Medulla oblongata (tissue), 1 donor: Measurements from ENCODE around the gene ZBTB46.

Source experiments
- DNase-seq: peaks from one replicate; pipeline ENCODE4 v3.0.0-alpha.2; 2015; ENCODE audit errors: extremely low spot score

Gene ZBTB46

GRCh38 chr20:63746751-63747315, 84.2 kb downstream of the ZBTB46 start:
- no peak for DNase-seq

- no peak for DNase-seq
Observed at GRCh38 chr20:63745961-63746731, 84.9 kb downstream of the ZBTB46 start.

GRCh38 chr20:63745424-63745805, 85.6 kb downstream of the ZBTB46 start:
- DNase-seq = no peak

GRCh38 chr20:63744574-63745423, 86.3 kb downstream of the ZBTB46 start:
- no peak for DNase-seq

GRCh38 chr20:63744158-63744557, 86.9 kb downstream of the ZBTB46 start:
- no peak for DNase-seq

- DNase-seq = no peak
Observed at GRCh38 chr20:63743210-63743970, 87.7 kb downstream of the ZBTB46 start.

- DNase-seq = no peak
Observed at GRCh38 chr20:63742381-63743024, 88.6 kb downstream of the ZBTB46 start.

- no peak for DNase-seq
Observed at GRCh38 chr20:63741676-63742380, 89.2 kb downstream of the ZBTB46 start.

GRCh38 chr20:63741354-63741675, 89.7 kb downstream of the ZBTB46 start:
- no peak for DNase-seq

GRCh38 chr20:63740627-63741353, 90.3 kb downstream of the ZBTB46 start:
- peak; percentile 85 for DNase-seq

GRCh38 chr20:63740070-63740626, 90.9 kb downstream of the ZBTB46 start:
- DNase-seq = peak; percentile 40

GRCh38 chr20:63739130-63740069, 91.7 kb downstream of the ZBTB46 start, which contains the start of gene SLC2A4RG:
Gene SLC2A4RG, plus strand, starts transcription at chr20:63739776. Its CDS starts 137 bp downstream, at chr20:63739913.
- DNase-seq = peak; percentile 90

GRCh38 chr20:63738687-63739129, 92.4 kb downstream of the ZBTB46 start:
- DNase-seq = peak; percentile 29

GRCh38 chr20:63737945-63738686, 92.9 kb downstream of the ZBTB46 start:
- DNase-seq = no peak

- no peak for DNase-seq
Observed at GRCh38 chr20:63737695-63737944, 93.4 kb downstream of the ZBTB46 start.

GRCh38 chr20:63736893-63737694, 94.0 kb downstream of the ZBTB46 start:
- no peak for DNase-seq
